Stimulated activated CD4-positive, alpha-beta T cell treated with anti-CD3 and anti-CD28 coated beads, Interleukin-15, amount 100 ng/mL, for 1 hour (primary cell): ENCODE data around the gene ZNF512.

Experiments used
- DNase-seq, 2 donors: peaks; one replicate each; pipeline ENCODE4 v3.0.0-alpha.2; 2020; ENCODE audit warnings: low read depth in 1 of 2, low spot score in 1 of 2

The ZNF512 gene

GRCh38 chr2:27636766-27637165 lies 53.9 kb downstream of the ZNF512 start:
- DNase-seq, result no peak

- DNase-seq, result no peak
Observed at GRCh38 chr2:27638037-27638637, 55.3 kb downstream of the ZNF512 start.

- DNase-seq, result no peak
Observed at GRCh38 chr2:27638709-27639108, 55.9 kb downstream of the ZNF512 start.

- DNase-seq, result no peak
Observed at GRCh38 chr2:27640722-27641245, 57.9 kb downstream of the ZNF512 start.

GRCh38 chr2:27645197-27645596 lies 62.4 kb downstream of the ZNF512 start:
- no peak for DNase-seq

- no peak for DNase-seq
Observed at GRCh38 chr2:27647289-27647688, 64.4 kb downstream of the ZNF512 start.

GRCh38 chr2:27647737-27648136 lies 64.9 kb downstream of the ZNF512 start:
- DNase-seq, result no peak

GRCh38 chr2:27651056-27651455 lies 68.2 kb downstream of the ZNF512 start:
- DNase-seq, result no peak

- DNase-seq, result no peak
Observed at GRCh38 chr2:27652341-27652740, 69.5 kb downstream of the ZNF512 start.

- no peak for DNase-seq
Observed at GRCh38 chr2:27652790-27653189, 69.9 kb downstream of the ZNF512 start.

GRCh38 chr2:27653397-27653796 lies 70.6 kb downstream of the ZNF512 start:
- DNase-seq, result no peak

GRCh38 chr2:27655155-27655951 lies 72.5 kb downstream of the ZNF512 start:
- no peak for DNase-seq

GRCh38 chr2:27661371-27661770 lies 78.5 kb downstream of the ZNF512 start:
- DNase-seq, result no peak

GRCh38 chr2:27663285-27664153 lies 80.7 kb downstream of the ZNF512 start, which contains the start of the genes SLC4A1AP and SUPT7L:
Gene SLC4A1AP, plus strand, starts transcription at chr2:27663889. Its CDS starts 26 bp downstream, at chr2:27663915.
Gene SUPT7L, minus strand, starts transcription at chr2:27663614. Its CDS starts 1,422 bp downstream, at chr2:27662192.
- DNase-seq, result peak; percentile 58 to 59

GRCh38 chr2:27664154-27664574 lies 81.3 kb downstream of the ZNF512 start:
- DNase-seq, result no peak

- DNase-seq, result no peak
Observed at GRCh38 chr2:27664622-27665363, 82.0 kb downstream of the ZNF512 start.

- no peak for DNase-seq
Observed at GRCh38 chr2:27667446-27667845, 84.6 kb downstream of the ZNF512 start.

- DNase-seq, result no peak
Observed at GRCh38 chr2:27671235-27671634, 88.4 kb downstream of the ZNF512 start.
